PC-9 (cell line): ENCODE measurements around the gene POMT2. TPM values are rescaled to one million over a fixed set of nuclear protein-coding genes. Genes with fewer than 3 reads are reported as not detected.

Source experiments
- BruUV-seq: library from RNA; stranded (reverse); fragments of 400-500 nt; replicated peaks from 2 replicates; lab custom pipeline; 2021; lab: Mats Ljungman, UMichigan
- CTCF ChIA-PET: fragments of 300-600 bp; sonication (Branson Sonifier 250); formaldehyde crosslinking; loops from one replicate; lab custom pipeline; 2022; ENCODE audit warnings: antibody characterized with exemption; lab: Charles Lee
- POLR2A ChIA-PET: fragments of 300-600 bp; sonication (Branson Sonifier 250); formaldehyde crosslinking; loops from one replicate; lab custom pipeline; 2022; ENCODE audit warnings: antibody characterized with exemption; ENCODE audit not compliant: unreplicated experiment; lab: Charles Lee
- DNase-seq, 2 experiments: peaks; one replicate each; pipeline versions ENCODE4 v3.0.0 to v3.0.0-alpha.2; 2015 to 2022; ENCODE audit warnings: mixed read lengths in 1 of 2
- H2AFZ ChIP-seq: fragments of 200-600 bp; sonication (generic); 2 replicates; pipeline ENCODE4 v1.8.1; 2017; ENCODE audit warnings: antibody characterized with exemption
- H3F3A ChIP-seq: fragments of 200-600 bp; sonication (generic); 2 replicates; pipeline ENCODE4 v1.8.1; 2017; ENCODE audit warnings: antibody characterized with exemption, mild to moderate bottlenecking, low read depth; ENCODE audit not compliant: insufficient read depth
- H3K27ac ChIP-seq: fragments of 200-600 bp; sonication (generic); 2 replicates; pipeline ENCODE4 v1.6.1; 2016; ENCODE audit warnings: mixed run types
- H3K27me3 ChIP-seq: fragments of 200-600 bp; sonication (generic); 2 replicates; pipeline ENCODE4 v1.6.1; 2016; ENCODE audit warnings: low read depth, mixed run types; ENCODE audit not compliant: insufficient read depth
- H3K36me3 ChIP-seq: fragments of 200-600 bp; sonication (generic); 2 replicates; pipeline ENCODE4 v1.6.1; 2016; ENCODE audit warnings: low read depth, mixed run types
- H3K4me1 ChIP-seq: fragments of 200-600 bp; sonication (generic); replicated peaks from 2 replicates; pipeline ENCODE4 v1.6.1; 2016; ENCODE audit warnings: mixed run types; ENCODE audit not compliant: insufficient read depth
- H3K4me2 ChIP-seq: fragments of 200-600 bp; sonication (generic); 2 replicates; pipeline ENCODE4 v1.6.1; 2017; ENCODE audit warnings: mixed run types
- H3K4me3 ChIP-seq: fragments of 200-600 bp; sonication (generic); 2 replicates; pipeline ENCODE4 v1.6.1; 2016; ENCODE audit warnings: mixed run types
- H3K79me2 ChIP-seq: fragments of 200-600 bp; sonication (generic); 2 replicates; pipeline ENCODE4 v1.6.1; 2017; ENCODE audit warnings: low read depth, mixed run types
- H3K9me2 ChIP-seq: fragments of 200-600 bp; sonication (generic); 2 replicates; pipeline ENCODE4 v1.8.1; 2017; ENCODE audit warnings: mild to moderate bottlenecking; ENCODE audit not compliant: insufficient read depth
- H3K9me3 ChIP-seq: fragments of 200-600 bp; sonication (generic); 2 replicates; pipeline ENCODE4 v1.8.1; 2016; ENCODE audit warnings: low read depth; ENCODE audit not compliant: insufficient read depth
- H4K20me1 ChIP-seq: fragments of 200-600 bp; sonication (generic); 2 replicates; pipeline ENCODE4 v1.8.1; 2017; ENCODE audit not compliant: insufficient read depth
- EZH2 ChIP-seq: fragments of 200-600 bp; sonication (generic); IDR thresholded peaks from 2 replicates; pipeline ENCODE4 v1.8.0; 2017; ENCODE audit warnings: antibody characterized with exemption, low read depth
- intact Hi-C: fragments of 100-400 bp; cut with micrococcal nuclease; formaldehyde crosslinking; loops from one replicate; pipeline ENCODE4 v1.10.0; 2022; ENCODE audit not compliant: unreplicated experiment
- microRNA-seq: library from miRNA; unstranded; fragments of <30 nt; microRNA quantifications from one replicate; pipeline ENCODE4 v1.2.0, GENCODE V29; 2021; ENCODE audit warnings: borderline number of aligned reads, borderline replicate concordance
- total RNA-seq: library from RNA; stranded (reverse); gene quantifications from 2 replicates; pipeline ENCODE4 v1.2.3, GENCODE V29; 2021
- TF ChIP-seq, protein P1 (sequence below): fragments of 200-600 bp; sonication (generic); conservative IDR thresholded peaks from 2 replicates; pipeline ENCODE4 v1.6.1; 2017; ENCODE audit warnings: mixed run types, antibody characterized with exemption, mild to moderate bottlenecking, moderate library complexity

Gene POMT2
- total RNA-seq, 1 experiment from 2014 or later, result 96.5 TPM

DNA sequence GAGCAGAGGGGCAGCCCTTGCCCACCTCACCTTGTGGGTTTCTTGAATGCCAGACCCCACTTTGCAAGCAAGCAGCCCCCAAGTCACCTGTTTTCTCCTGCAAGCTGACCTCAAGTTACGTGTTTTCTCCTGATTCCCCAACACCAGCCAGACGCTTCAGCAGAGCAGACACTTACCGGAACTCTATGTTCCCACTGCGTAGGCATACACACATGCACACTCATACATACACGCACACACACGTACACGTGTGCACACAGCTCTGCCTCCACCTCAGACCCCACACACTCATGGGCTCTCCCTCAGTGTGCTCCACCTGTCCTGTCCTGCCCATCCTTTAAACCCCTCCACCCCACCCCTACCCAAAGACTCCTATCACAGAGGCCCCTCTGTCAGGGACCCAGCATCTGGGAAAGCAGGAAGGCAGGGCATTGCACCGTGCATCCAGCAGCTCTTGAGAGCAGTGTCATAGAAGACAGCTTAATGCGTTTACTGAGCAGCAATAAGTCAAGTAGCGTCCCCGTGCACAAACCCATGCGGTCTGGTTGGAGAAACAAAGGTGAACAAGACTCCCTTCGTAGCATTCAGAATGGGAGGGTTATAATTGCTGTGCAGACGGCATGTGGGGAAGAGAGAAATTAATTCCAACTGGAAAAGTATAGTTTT lies 94.7 kb downstream of the POMT2 start:
- no peaks in the 10 kb centered on the region for H3K79me2 ChIP-seq
- peaks cover 86% of the 10 kb centered on the region for H3K27me3 ChIP-seq
- intact Hi-C loops, result no loop called here
- no TSS peak for BruUV-seq
- H3K4me1 ChIP-seq, result no peaks in the 10 kb centered on the region
- H3K4me2 ChIP-seq, result no peak overlapping the region
- H4K20me1 ChIP-seq, result no peaks in the 10 kb centered on the region
- TF ChIP-seq, protein P1, sequence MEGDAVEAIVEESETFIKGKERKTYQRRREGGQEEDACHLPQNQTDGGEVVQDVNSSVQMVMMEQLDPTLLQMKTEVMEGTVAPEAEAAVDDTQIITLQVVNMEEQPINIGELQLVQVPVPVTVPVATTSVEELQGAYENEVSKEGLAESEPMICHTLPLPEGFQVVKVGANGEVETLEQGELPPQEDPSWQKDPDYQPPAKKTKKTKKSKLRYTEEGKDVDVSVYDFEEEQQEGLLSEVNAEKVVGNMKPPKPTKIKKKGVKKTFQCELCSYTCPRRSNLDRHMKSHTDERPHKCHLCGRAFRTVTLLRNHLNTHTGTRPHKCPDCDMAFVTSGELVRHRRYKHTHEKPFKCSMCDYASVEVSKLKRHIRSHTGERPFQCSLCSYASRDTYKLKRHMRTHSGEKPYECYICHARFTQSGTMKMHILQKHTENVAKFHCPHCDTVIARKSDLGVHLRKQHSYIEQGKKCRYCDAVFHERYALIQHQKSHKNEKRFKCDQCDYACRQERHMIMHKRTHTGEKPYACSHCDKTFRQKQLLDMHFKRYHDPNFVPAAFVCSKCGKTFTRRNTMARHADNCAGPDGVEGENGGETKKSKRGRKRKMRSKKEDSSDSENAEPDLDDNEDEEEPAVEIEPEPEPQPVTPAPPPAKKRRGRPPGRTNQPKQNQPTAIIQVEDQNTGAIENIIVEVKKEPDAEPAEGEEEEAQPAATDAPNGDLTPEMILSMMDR, result no peak
- no peak for TF ChIP-seq EZH2
- H3F3A ChIP-seq, result no peaks in the 10 kb centered on the region
- POLR2A ChIA-PET, result no interaction called here
- no peak for DNase-seq
- H3K27ac ChIP-seq, result no peak overlapping the region
- no peaks in the 10 kb centered on the region for H3K9me2 ChIP-seq
- no peaks in the 10 kb centered on the region for H3K36me3 ChIP-seq
- CTCF ChIA-PET, result no interaction called here
- H3K9me3 ChIP-seq, result no peaks in the 10 kb centered on the region
- H3K4me3 ChIP-seq, result no peak overlapping the region
- no peak overlapping the region for H2AFZ ChIP-seq

DNA sequence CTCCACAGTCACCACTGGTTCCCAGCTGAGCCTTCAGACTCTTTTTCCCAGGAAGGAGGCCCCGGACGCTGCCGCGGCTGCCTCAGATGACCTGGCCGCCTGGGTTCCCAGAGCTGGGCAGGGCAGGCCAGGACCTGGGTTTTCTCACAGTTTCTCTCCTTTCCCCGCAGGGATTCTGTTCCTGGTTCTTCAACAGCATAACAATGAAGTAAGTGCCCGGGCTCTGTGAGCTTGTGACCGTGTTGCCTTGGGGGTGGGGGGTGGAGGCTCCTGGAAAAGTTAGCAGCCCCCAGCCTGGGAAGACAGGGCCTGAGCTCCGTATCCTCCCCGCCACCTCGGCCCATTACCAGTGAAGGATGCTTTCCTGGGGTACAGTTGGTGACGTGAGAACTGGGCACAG lies 95.4 kb downstream of the POMT2 start:
- CTCF ChIA-PET, result no interaction called here
- Histone ChIP-seq H4K20me1 (no peaks in the 10 kb centered on the region), H3K4me1 (no peaks in the 10 kb centered on the region), H3K4me2 (no peak overlapping the region), H3F3A (no peaks in the 10 kb centered on the region), H2AFZ (no peak overlapping the region), H3K9me3 (no peaks in the 10 kb centered on the region), H3K36me3 (no peaks in the 10 kb centered on the region), H3K9me2 (no peaks in the 10 kb centered on the region), H3K79me2 (no peaks in the 10 kb centered on the region), H3K27ac (no peak overlapping the region), H3K27me3 (peaks cover 81% of the 10 kb centered on the region), H3K4me3 (no peak overlapping the region)
- intact Hi-C loops, result no loop called here
- BruUV-seq, result no TSS peak
- POLR2A ChIA-PET, result no interaction called here
- TF ChIP-seq, protein P1, result no peak
- TF ChIP-seq EZH2, result no peak
- DNase-seq, result no peak

Small RNAs within 50 kb of the gene (microRNA-seq; reads per million reads assigned to microRNA genes)
- not detected for gene MIR1260A

Other genes starting within 250 kb of the POMT2 start
- gene CIPC, start 222.6 kb downstream of the POMT2 start, total RNA-seq, result 54.7 and 66.3 TPM in 2 replicates
- gene ZDHHC22, start 179.1 kb downstream of the POMT2 start, total RNA-seq, result not detected in 2 replicates
- gene TMEM63C, start 139.1 kb downstream of the POMT2 start, total RNA-seq, result 2.1 and 2.2 TPM in 2 replicates
- gene NGB, start 49.7 kb downstream of the POMT2 start, total RNA-seq, result not detected in 2 replicates
- 135 and 195 TPM in 2 replicates for gene GSTZ1, start 153 bp upstream of the POMT2 start, total RNA-seq
- 32.1 and 42.6 TPM in 2 replicates for gene TMED8, start 56.2 kb upstream of the POMT2 start, total RNA-seq
- gene SAMD15, start 56.5 kb upstream of the POMT2 start, total RNA-seq, result 4.8 and 7.8 TPM in 2 replicates
- gene NOXRED1, start 102.6 kb upstream of the POMT2 start, total RNA-seq, result 2.0 and 2.1 TPM in 2 replicates
- gene VIPAS39, start 136.7 kb upstream of the POMT2 start, total RNA-seq, result 46.1 and 54.5 TPM in 2 replicates
- 448 and 674 TPM in 2 replicates for gene AHSA1, start 137.2 kb upstream of the POMT2 start, total RNA-seq
- gene ISM2, start 177.9 kb upstream of the POMT2 start, total RNA-seq, result 0.20 TPM in 1 of 2 replicates, not detected in the other